Stomach (tissue), 4 donors: Measurements from ENCODE around the gene NEDD4L.

Experiments used
- CTCF ChIP-seq, 7 experiments: fragments of 450-650 bp in 4 of 7; fragments of 200-600 bp in 3 of 7; sonication (generic) in 3 of 7; IDR thresholded peaks; one replicate each; pipeline ENCODE4 v1.5.1; 2016 to 2019; ENCODE audit warnings: antibody characterized with exemption in 7 of 7, control low read depth in 2 of 7, mild to moderate bottlenecking in 1 of 7
- EP300 ChIP-seq: sonication (generic); formaldehyde crosslinking; IDR thresholded peaks from one replicate; pipeline ENCODE4 v1.6.1; 2017; ENCODE audit warnings: antibody characterized with exemption
- POLR2A ChIP-seq, 4 donors: fragments of 450-650 bp; IDR thresholded peaks; one replicate each; pipeline ENCODE4 v1.6.1; 2016; ENCODE audit warnings: antibody characterized with exemption in 4 of 4, control low read depth in 2 of 4, mild to moderate bottlenecking in 1 of 4, moderate library complexity in 1 of 4
- POLR2AphosphoS5 ChIP-seq, 3 donors: sonication (generic); formaldehyde crosslinking; IDR thresholded peaks; one replicate each; pipeline ENCODE4 v1.6.1; 2016; ENCODE audit warnings: antibody characterized with exemption in 3 of 3

DNA sequence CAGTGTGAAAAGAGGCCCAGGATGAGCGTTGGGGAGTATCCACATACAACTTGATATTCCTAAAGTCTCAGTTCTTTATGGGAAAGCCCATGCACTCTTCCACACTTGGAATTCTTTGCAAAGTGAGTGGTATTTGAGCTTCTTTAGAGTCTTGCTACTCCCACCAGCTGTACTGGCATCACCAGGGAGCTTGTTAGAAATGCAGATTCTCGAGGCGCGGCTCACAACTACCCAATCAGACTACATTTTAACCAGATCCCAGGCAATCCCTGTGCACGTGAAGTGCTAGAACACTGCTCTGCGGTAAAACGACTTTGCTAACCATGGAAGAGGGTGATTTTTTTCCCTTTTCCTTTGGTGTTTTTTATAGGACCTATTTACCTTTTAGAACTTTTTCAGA, 184.7 kb downstream of the NEDD4L start:
- TF ChIP-seq CTCF (IDR thresholded peaks at IDR 0.05), result no peak
- TF ChIP-seq POLR2AphosphoS5 (IDR thresholded peaks at IDR 0.05), result no peak
- TF ChIP-seq EP300, result no peak
- TF ChIP-seq POLR2A (IDR thresholded peaks at IDR 0.05), result no peak
